Fibroblast of lung (primary cell): ENCODE data around the gene C1GALT1. TPM values are rescaled to one million over a fixed set of nuclear protein-coding genes. Genes with fewer than 3 reads are reported as not detected.

Experiments
- DNase-seq, 2 donors: peaks; one replicate each; pipeline versions ENCODE4 v3.0.0 to v3.0.0-alpha.2; 2010; ENCODE audit warnings: low read depth in 2 of 2
- H2AFZ ChIP-seq: 2 replicates; pipeline ENCODE4 v1.5.1; 2012; ENCODE audit warnings: low read length, control low read depth, inconsistent platforms
- H3K27ac ChIP-seq: 2 replicates; pipeline ENCODE4 v1.5.1; 2011; ENCODE audit warnings: low read length, control low read depth; ENCODE audit not compliant: insufficient read depth
- H3K27me3 ChIP-seq: 2 replicates; pipeline ENCODE4 v1.5.1; 2011; ENCODE audit warnings: mild to moderate bottlenecking, low read length; ENCODE audit not compliant: control insufficient read depth, insufficient read depth
- H3K36me3 ChIP-seq: 2 replicates; pipeline ENCODE4 v1.5.1; 2011; ENCODE audit warnings: low read length; ENCODE audit not compliant: control insufficient read depth, insufficient read depth
- H3K4me1 ChIP-seq: 2 replicates; pipeline ENCODE4 v1.5.1; 2011; ENCODE audit warnings: low read length; ENCODE audit not compliant: control insufficient read depth, insufficient read depth; ENCODE audit errors: extremely low read depth
- H3K4me2 ChIP-seq: 2 replicates; pipeline ENCODE4 v1.5.1; 2011; ENCODE audit warnings: low read length, control low read depth; ENCODE audit not compliant: insufficient read depth; ENCODE audit errors: extremely low read depth
- H3K4me3 ChIP-seq, 4 experiments: fragments of 200-600 bp in 1 of 4; sonication (generic) in 1 of 4; replicated peaks in 1 of 4; 2 replicates each; pipeline ENCODE4 v1.5.1; 2011 to 2016; ENCODE audit warnings: low read length in 4 of 4, low read depth in 3 of 4, mild to moderate bottlenecking in 3 of 4, control low read depth in 2 of 4, inconsistent platforms in 1 of 4, mixed read lengths in 1 of 4; ENCODE audit not compliant: insufficient read depth in 1 of 4; ENCODE audit errors: control extremely low read depth in 1 of 4
- H3K79me2 ChIP-seq: 2 replicates; pipeline ENCODE4 v1.5.1; 2012; ENCODE audit warnings: mild to moderate bottlenecking, low read length, inconsistent platforms; ENCODE audit not compliant: control insufficient read depth, insufficient read depth
- H3K9ac ChIP-seq: 2 replicates; pipeline ENCODE4 v1.5.1; 2011; ENCODE audit warnings: mild to moderate bottlenecking, low read length, control low read depth; ENCODE audit not compliant: insufficient read depth
- H3K9me3 ChIP-seq: 2 replicates; pipeline ENCODE4 v1.5.1; 2012; ENCODE audit warnings: low read depth, low read length; ENCODE audit not compliant: control insufficient read depth, insufficient read depth
- H4K20me1 ChIP-seq: 2 replicates; pipeline ENCODE4 v1.5.1; 2011; ENCODE audit warnings: low read length; ENCODE audit not compliant: control insufficient read depth, insufficient read depth; ENCODE audit errors: extremely low read depth
- EZH2 ChIP-seq: IDR thresholded peaks from 2 replicates; pipeline ENCODE4 v1.5.1; 2012; ENCODE audit warnings: low read length, control low read depth, mild to moderate bottlenecking; ENCODE audit errors: missing control alignments
- polyA plus RNA-seq, 2 donors: library from polyadenylated mRNA; depleted of rRNA in 1 of 2; stranded (reverse) in 1 of 2; unstranded in 1 of 2; fragments of >200 nt; gene quantifications; 2 replicates each; pipeline ENCODE4 v1.2.1, GENCODE V29; 2011 to 2012; ENCODE audit warnings: missing spikeins in 1 of 2
- total RNA-seq: library from RNA; depleted of rRNA; stranded (reverse); fragments of >200 nt; gene quantifications from 2 replicates; pipeline ENCODE4 v1.2.1, GENCODE V29; 2014
- TF ChIP-seq, protein P1 (sequence below), 2 donors: IDR thresholded peaks in 1 of 2; conservative IDR thresholded peaks in 1 of 2; 1 replicate in 1 of 2; 2 replicates in 1 of 2; pipeline ENCODE4 v1.5.1; 2011 to 2012; ENCODE audit warnings: low read length in 2 of 2, control low read depth in 1 of 2, inconsistent platforms in 1 of 2, low read depth in 1 of 2, mild to moderate bottlenecking in 1 of 2

C1GALT1 gene
- total and polyA plus RNA-seq, 2 donors (not counting 1 experiment from before 2014, with no cell fraction given): 17.0 to 26.3 TPM

DNA sequence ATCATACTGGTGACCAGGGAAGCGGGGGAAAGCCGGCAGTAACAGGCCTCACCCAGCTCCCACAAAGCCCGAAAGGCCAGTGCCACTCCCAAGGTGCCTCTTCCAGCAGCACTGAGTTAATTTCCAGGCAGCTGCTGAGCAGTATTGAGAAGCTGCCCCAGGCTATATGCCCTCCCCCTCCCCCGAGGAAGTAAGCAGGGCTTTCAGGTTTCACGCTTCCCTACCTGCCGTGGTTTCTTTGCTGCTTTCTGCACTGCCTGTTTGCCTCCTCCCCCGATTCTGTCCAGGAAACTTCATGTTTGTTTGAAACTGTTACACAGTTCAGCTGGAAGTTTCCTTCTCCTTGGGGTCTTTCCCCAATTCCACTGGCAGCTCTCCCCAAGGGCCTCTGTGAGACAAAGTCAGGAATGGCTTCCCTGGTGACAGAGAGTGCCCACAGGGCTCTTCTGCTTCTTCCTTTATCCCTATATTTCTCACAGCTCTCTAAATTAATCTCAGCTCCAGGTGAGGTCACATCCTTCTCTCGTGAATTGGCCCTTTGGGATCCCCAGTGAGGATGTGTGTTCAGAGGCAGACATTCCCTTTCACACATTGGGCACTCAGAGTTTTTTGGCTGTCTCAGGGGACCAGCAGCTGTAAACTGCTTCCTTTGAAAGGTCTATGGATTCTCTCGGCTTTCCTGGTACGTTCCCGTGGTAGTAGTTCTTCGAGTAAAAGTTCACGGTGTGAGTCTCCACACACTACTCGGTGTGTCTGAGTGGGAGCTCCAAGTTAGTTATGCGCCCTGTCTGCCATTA, 19.4 kb downstream of the C1GALT1 start:
- DNase-seq: no peak
- Histone ChIP-seq H3K27me3 (no peaks in the 10 kb centered on the region), H3K4me2 (no peak overlapping the region)

DNA sequence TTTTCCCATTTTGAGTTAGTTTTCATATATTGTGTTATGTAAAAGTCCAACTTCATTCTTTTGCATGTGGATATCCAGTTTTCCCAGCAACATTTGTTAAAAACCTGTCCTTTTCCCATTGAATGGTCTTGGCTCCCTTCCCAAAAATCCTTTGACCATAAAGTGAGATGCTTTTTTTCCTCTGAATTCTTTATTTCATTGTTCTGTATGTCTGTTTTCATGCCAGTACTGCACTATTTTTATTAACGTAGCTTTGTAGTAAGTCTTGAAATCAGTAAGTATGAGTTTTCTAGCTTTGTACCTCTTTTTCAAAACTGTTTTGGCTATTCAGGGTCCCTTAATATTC, 20.0 kb downstream of the C1GALT1 start:
- TF ChIP-seq, protein P1, sequence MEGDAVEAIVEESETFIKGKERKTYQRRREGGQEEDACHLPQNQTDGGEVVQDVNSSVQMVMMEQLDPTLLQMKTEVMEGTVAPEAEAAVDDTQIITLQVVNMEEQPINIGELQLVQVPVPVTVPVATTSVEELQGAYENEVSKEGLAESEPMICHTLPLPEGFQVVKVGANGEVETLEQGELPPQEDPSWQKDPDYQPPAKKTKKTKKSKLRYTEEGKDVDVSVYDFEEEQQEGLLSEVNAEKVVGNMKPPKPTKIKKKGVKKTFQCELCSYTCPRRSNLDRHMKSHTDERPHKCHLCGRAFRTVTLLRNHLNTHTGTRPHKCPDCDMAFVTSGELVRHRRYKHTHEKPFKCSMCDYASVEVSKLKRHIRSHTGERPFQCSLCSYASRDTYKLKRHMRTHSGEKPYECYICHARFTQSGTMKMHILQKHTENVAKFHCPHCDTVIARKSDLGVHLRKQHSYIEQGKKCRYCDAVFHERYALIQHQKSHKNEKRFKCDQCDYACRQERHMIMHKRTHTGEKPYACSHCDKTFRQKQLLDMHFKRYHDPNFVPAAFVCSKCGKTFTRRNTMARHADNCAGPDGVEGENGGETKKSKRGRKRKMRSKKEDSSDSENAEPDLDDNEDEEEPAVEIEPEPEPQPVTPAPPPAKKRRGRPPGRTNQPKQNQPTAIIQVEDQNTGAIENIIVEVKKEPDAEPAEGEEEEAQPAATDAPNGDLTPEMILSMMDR (conservative IDR thresholded peaks at IDR 0.05 in 1 of 2, IDR thresholded peaks at IDR 0.05 in 1 of 2; ENCODE audit: low read depth in 1 of 2, low read length in 2 of 2): no peak
- no peak for TF ChIP-seq EZH2
- Histone ChIP-seq H3K36me3 (no peaks in the 10 kb centered on the region), H3K9ac (no peak overlapping the region), H3K27ac (no peak overlapping the region), H3K4me3 (no peak overlapping the region), H4K20me1 (no peaks in the 10 kb centered on the region), H3K27me3 (no peaks in the 10 kb centered on the region), H3K4me2 (no peak overlapping the region), H3K9me3 (no peaks in the 10 kb centered on the region), H3K4me1 (no peaks in the 10 kb centered on the region), H3K79me2 (peaks cover 9% of the 10 kb centered on the region), H2AFZ (no peak overlapping the region)
- DNase-seq: no peak

More for the DNA sequence above, 19.4 kb downstream of the C1GALT1 start:
- Histone ChIP-seq H3K79me2 (peaks cover 8% of the 10 kb centered on the region), H3K9ac (no peak overlapping the region), H3K4me1 (no peaks in the 10 kb centered on the region), H3K27ac (no peak overlapping the region), H3K9me3 (no peaks in the 10 kb centered on the region), H3K4me3 (no peak overlapping the region), H2AFZ (no peak overlapping the region), H3K36me3 (no peaks in the 10 kb centered on the region), H4K20me1 (no peaks in the 10 kb centered on the region)
- no peak for TF ChIP-seq EZH2
- TF ChIP-seq, protein P1 (conservative IDR thresholded peaks at IDR 0.05 in 1 of 2, IDR thresholded peaks at IDR 0.05 in 1 of 2; ENCODE audit: low read depth in 1 of 2, low read length in 2 of 2): no peak

- H3K36me3 ChIP-seq: no peaks in the 10 kb centered on the region
- no peak overlapping the region for H3K4me3 ChIP-seq
- TF ChIP-seq EZH2: no peak
- no peak overlapping the region for H3K27ac ChIP-seq
- DNase-seq: no peak
- no peak overlapping the region for H2AFZ ChIP-seq
- H3K9me3 ChIP-seq: no peaks in the 10 kb centered on the region
- H3K79me2 ChIP-seq: peaks cover 17% of the 10 kb centered on the region
- H3K27me3 ChIP-seq: no peaks in the 10 kb centered on the region
- H3K9ac ChIP-seq: no peak overlapping the region
- H4K20me1 ChIP-seq: no peaks in the 10 kb centered on the region
- no peak overlapping the region for H3K4me2 ChIP-seq
- H3K4me1 ChIP-seq: no peaks in the 10 kb centered on the region
These were observed 21.6 kb downstream of the C1GALT1 start for GRCh38 chr7:7203813-7204575.
